HG03097 (cell line): ENCODE measurements around the gene CDC5L.

Experiments
- ATAC-seq: cut with Tn5 transposase; IDR thresholded peaks from one replicate; pipeline ENCODE4 v1.9.1; 2021; ENCODE audit not compliant: unreplicated experiment, low FRiP score

CDC5L gene

GRCh38 chr6:44494011-44494501 lies 106.5 kb downstream of the CDC5L start:
- no peak for ATAC-seq

- ATAC-seq = no peak
These were observed 107.8 kb downstream of the CDC5L start for GRCh38 chr6:44495036-44495901.

DNA sequence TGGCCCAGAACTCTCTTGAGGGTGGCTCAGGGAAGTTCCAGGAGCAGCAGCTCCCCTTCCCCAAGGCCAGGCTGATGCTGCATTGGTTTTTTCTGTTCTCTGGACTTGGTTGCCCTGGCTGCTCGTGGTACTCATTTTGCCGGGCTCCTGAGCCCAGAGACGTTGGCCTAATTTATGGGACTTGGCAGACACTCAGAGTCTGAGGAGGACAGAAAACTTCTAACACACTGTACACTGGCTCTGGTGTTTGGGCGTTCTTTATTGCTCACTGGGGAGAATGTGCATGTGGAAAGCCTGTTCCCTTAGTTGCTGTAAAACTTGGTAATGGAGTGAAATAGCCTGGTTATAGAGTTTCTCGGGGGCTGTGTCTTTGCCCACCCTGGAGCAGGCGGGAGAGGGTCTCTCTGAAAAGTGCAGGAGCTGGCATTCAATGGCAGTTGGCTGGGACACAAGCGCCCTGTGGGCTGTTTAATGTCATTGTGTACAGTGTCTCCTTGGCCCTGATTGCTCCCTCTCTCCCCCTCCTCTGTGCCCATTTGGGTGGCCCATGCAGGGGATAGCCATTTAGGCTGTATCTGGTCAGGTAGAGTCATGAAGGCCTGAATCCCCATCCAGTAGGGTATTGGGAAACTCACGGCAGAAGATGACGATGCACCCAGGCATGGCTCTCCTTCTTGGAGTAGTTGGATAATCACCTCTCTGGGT lies 109.3 kb downstream of the CDC5L start:
- ATAC-seq = no peak

DNA sequence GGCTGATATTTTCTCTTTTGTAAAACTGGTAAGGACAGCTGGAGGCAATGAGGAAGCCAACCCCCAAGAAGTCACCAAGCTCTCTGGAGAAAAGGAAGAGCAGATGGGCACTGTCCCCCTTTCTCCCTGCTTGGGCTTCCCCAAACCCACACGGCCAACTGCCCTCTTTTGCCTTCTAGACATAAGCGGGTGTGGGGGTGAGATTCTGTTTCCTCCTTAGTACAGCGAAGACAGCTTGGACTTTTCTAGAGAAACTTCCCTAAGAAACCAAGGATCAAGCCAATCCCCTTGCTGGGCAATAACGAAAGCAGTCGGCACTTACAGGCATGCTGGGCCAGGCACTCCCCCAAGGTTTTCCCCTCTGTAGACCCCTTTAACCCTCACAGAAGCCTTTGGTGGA lies 110.3 kb downstream of the CDC5L start:
- no peak for ATAC-seq

GRCh38 chr6:44498436-44498835 lies 110.9 kb downstream of the CDC5L start:
- ATAC-seq = no peak

DNA sequence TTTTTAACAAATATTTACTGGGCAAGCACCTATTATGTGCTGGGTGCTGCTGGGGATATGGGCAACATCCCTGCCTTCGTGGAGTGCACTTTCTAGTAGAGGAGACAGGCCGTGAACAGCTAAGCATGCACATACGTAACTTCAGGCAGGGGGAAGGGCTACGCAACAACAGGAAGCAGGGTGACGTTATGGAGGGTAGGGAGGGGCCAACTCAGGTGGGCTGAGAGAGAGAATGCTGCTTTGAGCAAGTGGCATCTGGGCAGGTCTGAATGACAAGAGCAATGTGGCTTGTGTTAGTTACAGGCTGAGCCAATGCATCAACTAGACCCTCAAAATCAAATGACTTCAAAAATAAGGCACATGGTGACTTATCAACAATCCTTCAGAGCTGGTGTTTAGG lies 112.1 kb downstream of the CDC5L start:
- ATAC-seq = no peak
